VCaP (cell line): ENCODE measurements around the gene INO80C.

ENCODE experiments used
- H3K27ac ChIP-seq: fragments of 450-650 bp; 2 replicates; pipeline ENCODE4 v1.5.1; 2017
- CTCF ChIP-seq: fragments of 450-650 bp; conservative IDR thresholded peaks from 2 replicates; pipeline ENCODE4 v1.5.1; 2017; ENCODE audit warnings: mild to moderate bottlenecking, moderate library complexity

INO80C gene

GRCh38 chr18:35464831-35465279, 32.9 kb downstream of the INO80C start:
- no peak for TF ChIP-seq CTCF
- no peak overlapping the region for H3K27ac ChIP-seq

- no peak overlapping the region for H3K27ac ChIP-seq
- no peak for TF ChIP-seq CTCF
Observed at GRCh38 chr18:35463827-35464226, 33.9 kb downstream of the INO80C start.

- no peak for TF ChIP-seq CTCF
- peak overlapping the region; percentile 76 for H3K27ac ChIP-seq
Observed at GRCh38 chr18:35463050-35463449, 34.7 kb downstream of the INO80C start.

- TF ChIP-seq CTCF, result no peak
- H3K27ac ChIP-seq, result peak overlapping the region; percentile 76; the same call in 1 of the 2 replicates
Observed at GRCh38 chr18:35460736-35461161, 37.0 kb downstream of the INO80C start.

- TF ChIP-seq CTCF, result no peak
- H3K27ac ChIP-seq, result no peak overlapping the region
Observed at GRCh38 chr18:35459997-35460396, 37.8 kb downstream of the INO80C start.

- TF ChIP-seq CTCF, result no peak
- no peak overlapping the region for H3K27ac ChIP-seq
Observed at GRCh38 chr18:35458677-35459441, 38.9 kb downstream of the INO80C start.

GRCh38 chr18:35458271-35458670, 39.5 kb downstream of the INO80C start:
- TF ChIP-seq CTCF, result no peak
- H3K27ac ChIP-seq, result no peak overlapping the region
